ENCODE results near the gene OR11H7.
"Not testable (repeated sequence)": the region's sequence is repeated elsewhere in the genome, so short reads cannot be mapped to it uniquely, and the experiment has no call there.

The OR11H7 gene

GRCh38 chr14:20280265-20280664 lies 51.5 kb downstream of the OR11H7 start:
- not testable (repeated sequence) for DNase-seq
